MM.1S (cell line): ENCODE results near the gene METAP2.

ENCODE experiments used
- EZH2 ChIP-seq: fragments of 300-600 bp; sonication (generic); optimal IDR thresholded peaks from 2 replicates; pipeline ENCODE3; 2017; ENCODE audit warnings: low read depth, mild to moderate bottlenecking, antibody characterized with exemption, low read length, mixed read lengths
- TF ChIP-seq, protein P1 (sequence below): fragments of 300-600 bp; sonication (generic); IDR thresholded peaks from 2 replicates; pipeline ENCODE4 v1.5.1; 2016; ENCODE audit warnings: antibody characterized with exemption, low read length, mixed read lengths

DNA sequence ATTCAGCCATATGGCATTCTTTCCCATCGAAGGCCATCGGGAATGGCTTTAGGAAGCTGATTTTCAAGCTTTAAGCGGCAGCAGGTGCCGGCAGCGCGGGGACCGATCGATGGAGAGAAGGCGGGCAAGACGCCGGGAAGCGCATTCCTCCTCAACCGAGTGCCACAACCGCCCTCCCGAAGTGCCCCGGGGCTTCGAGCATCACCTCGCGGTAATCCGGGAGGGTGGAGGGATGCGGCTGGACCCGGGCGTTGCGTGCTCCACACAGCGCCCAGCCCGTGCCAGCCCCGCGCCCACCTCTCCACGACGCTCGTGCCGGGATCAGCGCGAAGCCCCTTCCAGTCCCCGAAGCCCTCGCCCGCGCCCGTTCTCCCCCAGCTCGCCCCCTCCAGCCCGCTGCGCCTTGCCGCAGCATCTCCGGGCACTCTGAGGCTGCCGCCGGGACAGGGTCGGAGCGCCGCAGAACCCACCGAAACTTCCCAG, 74.1 kb downstream of the METAP2 start:
- TF ChIP-seq, protein P1, sequence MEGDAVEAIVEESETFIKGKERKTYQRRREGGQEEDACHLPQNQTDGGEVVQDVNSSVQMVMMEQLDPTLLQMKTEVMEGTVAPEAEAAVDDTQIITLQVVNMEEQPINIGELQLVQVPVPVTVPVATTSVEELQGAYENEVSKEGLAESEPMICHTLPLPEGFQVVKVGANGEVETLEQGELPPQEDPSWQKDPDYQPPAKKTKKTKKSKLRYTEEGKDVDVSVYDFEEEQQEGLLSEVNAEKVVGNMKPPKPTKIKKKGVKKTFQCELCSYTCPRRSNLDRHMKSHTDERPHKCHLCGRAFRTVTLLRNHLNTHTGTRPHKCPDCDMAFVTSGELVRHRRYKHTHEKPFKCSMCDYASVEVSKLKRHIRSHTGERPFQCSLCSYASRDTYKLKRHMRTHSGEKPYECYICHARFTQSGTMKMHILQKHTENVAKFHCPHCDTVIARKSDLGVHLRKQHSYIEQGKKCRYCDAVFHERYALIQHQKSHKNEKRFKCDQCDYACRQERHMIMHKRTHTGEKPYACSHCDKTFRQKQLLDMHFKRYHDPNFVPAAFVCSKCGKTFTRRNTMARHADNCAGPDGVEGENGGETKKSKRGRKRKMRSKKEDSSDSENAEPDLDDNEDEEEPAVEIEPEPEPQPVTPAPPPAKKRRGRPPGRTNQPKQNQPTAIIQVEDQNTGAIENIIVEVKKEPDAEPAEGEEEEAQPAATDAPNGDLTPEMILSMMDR: no peak
- no peak for TF ChIP-seq EZH2
